Epidermal melanocyte (primary cell): ENCODE results near the gene PGAP1.

ENCODE experiments used
- DNase-seq: peaks from one replicate; pipeline ENCODE4 v3.0.0; 2011; ENCODE audit warnings: low spot score; ENCODE audit not compliant: insufficient read length

The PGAP1 gene

DNA sequence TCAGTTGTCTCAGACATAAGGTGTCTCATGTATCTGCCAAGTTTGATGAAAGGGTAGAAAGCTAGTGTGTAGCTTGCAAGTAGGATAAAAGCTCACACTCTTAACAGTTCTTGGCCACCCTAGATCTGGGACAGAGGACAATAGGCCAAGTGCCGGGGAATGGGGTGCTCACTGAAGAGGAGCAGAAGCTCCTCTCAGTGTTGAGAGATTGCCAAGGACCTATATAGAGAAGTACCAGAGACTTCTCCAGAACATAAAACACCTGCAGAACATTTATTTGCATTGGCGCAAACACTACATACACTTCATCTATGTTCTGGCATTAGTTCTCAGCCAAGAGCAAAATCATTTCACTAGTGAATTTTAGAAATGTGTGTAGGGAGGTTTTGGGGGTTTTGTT, 124.1 kb downstream of the PGAP1 start:
- no peak for DNase-seq

DNA sequence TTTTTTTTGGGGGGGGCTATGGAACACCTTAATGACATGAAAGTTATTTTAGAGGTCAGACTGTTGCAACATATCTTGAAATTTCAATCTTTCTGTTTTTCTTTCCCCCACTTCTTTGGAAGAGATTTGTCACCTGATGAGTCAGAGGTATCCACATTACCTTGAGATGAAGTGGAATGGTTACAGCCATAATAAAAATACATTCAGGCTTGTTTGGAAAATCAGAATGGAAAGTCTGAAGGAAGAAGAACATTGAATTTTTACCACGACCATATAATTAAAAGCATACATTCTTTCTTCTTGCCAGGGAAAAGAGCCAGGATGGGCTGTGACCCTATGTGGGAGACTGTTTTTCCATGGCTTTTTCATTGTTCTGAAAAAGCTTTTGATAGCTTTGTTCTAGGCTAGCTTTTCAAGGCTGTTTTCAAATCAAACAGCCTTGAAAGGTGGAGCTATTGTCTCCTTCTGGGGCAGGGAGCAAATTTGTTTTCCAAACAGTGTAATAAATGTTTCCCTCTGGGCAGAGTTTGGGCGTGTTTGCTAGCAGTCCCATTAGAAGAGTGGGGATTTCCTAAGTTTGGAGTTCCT, 124.7 kb downstream of the PGAP1 start:
- DNase-seq = no peak

DNA sequence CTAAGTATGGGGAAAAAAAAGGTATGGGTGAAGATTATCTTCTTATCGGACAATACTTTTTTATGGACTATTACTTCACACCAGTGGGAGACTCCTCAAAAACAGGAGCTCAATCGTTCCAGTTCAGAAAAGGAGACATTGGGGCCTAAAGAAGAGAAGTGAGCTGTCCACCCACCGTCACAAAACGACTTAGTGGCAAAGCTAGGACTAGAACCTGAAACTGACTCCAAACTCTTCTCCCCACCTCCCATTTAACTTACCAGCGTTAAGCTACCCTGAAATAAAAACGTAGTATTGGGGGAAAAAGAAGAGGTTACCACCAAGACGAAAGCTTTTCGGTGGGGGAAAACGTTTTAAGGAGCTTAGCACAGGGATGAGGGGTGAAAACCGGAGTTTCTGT, 127.5 kb downstream of the PGAP1 start:
- no peak for DNase-seq

DNA sequence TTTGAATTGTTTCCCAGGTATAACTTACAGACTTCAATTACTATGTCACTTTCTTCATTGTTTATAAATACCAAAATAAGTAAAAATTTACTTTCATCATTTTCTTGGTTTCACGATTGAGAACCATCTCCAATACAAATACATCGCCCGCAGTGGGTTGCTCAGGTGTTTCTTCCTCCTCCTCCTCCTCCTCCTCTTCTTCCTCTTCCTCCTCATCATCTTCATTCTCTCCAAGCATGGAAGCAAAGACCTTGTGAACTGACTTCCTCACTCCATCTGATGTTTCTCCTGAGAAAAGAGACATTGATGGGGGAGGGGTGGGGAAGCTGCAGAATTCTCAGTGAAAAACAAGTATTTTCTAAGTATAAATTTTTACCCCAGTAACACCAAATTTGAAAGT, 133.6 kb downstream of the PGAP1 start:
- no peak for DNase-seq

DNA sequence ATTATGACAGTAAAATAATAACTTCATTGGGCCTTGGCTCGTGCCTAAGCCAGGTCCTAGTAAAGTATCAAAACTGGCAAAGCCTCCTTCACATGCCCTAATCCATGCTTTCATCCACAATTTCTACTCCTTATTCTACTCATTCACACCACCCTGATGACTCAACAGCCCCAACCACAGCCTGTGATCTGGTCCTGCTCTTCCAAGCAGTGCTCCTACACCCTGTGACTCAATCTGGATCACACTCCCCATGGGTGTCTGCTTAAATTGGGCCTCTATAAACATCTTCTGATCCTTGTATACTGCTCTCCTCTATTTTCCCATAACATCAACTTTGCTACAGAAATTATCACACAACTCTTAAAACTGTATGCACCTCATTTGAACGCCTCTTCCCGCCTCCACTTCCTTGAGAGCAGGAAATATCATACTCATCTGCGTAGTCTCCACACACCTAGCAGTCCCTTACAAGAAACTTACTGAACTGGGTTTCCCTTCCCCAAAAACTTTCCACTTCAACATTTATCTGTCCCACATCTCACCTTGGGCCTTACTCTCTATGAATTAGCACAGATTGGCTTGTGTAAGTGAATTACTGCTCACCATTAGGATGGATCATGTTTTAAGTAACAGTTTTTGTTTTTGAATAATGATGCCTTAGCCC, 142.9 kb downstream of the PGAP1 start:
- no peak for DNase-seq
